Lower lobe of right lung (tissue), 2 donors: ENCODE data around the gene KLF16. TPM values are rescaled to one million over a fixed set of nuclear protein-coding genes. Genes with fewer than 3 reads are reported as not detected.
A peak's percentile ranks its signal among the peaks of the same experiment; 100 is the strongest.

Experiments used
- ATAC-seq, 2 donors: fragments of 200-7000 bp; cut with Tn5 transposase; one replicate each; pipeline ENCODE4 v1.9.1; 2020 to 2022; ENCODE audit warnings: mild to moderate bottlenecking in 2 of 2, moderate library complexity in 2 of 2
- DNase-seq: peaks from one replicate; pipeline ENCODE4 v3.0.0-alpha.2; 2020
- H3K27ac ChIP-seq: fragments of 200-600 bp; one replicate; pipeline ENCODE4 v1.8.0; 2022
- H3K27me3 ChIP-seq: fragments of 200-600 bp; one replicate; pipeline ENCODE4 v1.8.0; 2022; ENCODE audit warnings: low read depth
- H3K36me3 ChIP-seq: fragments of 200-600 bp; one replicate; pipeline ENCODE4 v1.8.0; 2022; ENCODE audit warnings: mild to moderate bottlenecking
- H3K4me1 ChIP-seq: fragments of 200-600 bp; one replicate; pipeline ENCODE4 v1.8.0; 2022
- H3K4me3 ChIP-seq: fragments of 200-600 bp; one replicate; pipeline ENCODE4 v1.8.0; 2022; ENCODE audit warnings: mild to moderate bottlenecking
- H3K9me3 ChIP-seq: fragments of 200-600 bp; one replicate; pipeline ENCODE4 v1.8.0; 2022
- CTCF ChIP-seq: fragments of 200-600 bp; IDR thresholded peaks from one replicate; pipeline ENCODE4 v1.8.0; 2022; ENCODE audit warnings: antibody characterized with exemption, mild to moderate bottlenecking
- intact Hi-C: fragments of 100-400 bp; cut with DNase I; formaldehyde crosslinking; loops from one replicate; pipeline ENCODE4 v1.11.0; 2022
- total RNA-seq: library from RNA; stranded (reverse); fragmentation: NEBNext Ultra II Directional; extraction: Animal tissue kit (Norgen Biotek cat#: 25700); gene quantifications from one replicate; pipeline ENCODE4 v1.2.1, GENCODE V29; 2021
- donor health status: DM: no; HTN: yes; CAD: no; lungs with severe emphysema.

Gene KLF16
- total RNA-seq, 1 donor from 2014 or later: 22.2 TPM

GRCh38 chr19:1909761-1910080, 46.3 kb upstream of the KLF16 start:
- Histone ChIP-seq H3K4me1 (peaks cover 51% of the 10 kb centered on the region), H3K4me3 (no peak overlapping the region), H3K27ac (no peak overlapping the region), H3K36me3 (peaks cover 22% of the 10 kb centered on the region), H3K9me3 (no peaks in the 10 kb centered on the region), H3K27me3 (no peaks in the 10 kb centered on the region)
- intact Hi-C loops: no loop called here
- ATAC-seq: no peak
- no peak for DNase-seq
- no peak for TF ChIP-seq CTCF

- H3K4me3 ChIP-seq: peak overlapping the region; percentile 21
- no peak for ATAC-seq
- intact Hi-C loops: no loop called here
- peaks cover 63% of the 10 kb centered on the region for H3K4me1 ChIP-seq
- no peak for TF ChIP-seq CTCF
- peak overlapping the region; percentile 53 for H3K27ac ChIP-seq
- no peaks in the 10 kb centered on the region for H3K9me3 ChIP-seq
- no peaks in the 10 kb centered on the region for H3K27me3 ChIP-seq
- peak; percentile 57 for DNase-seq
- H3K36me3 ChIP-seq: peaks cover 13% of the 10 kb centered on the region
These were observed 44.9 kb upstream of the KLF16 start for GRCh38 chr19:1908364-1908678.

- TF ChIP-seq CTCF: no peak
- ATAC-seq: peak in 1 of 2 donors; percentile 17
- no peaks in the 10 kb centered on the region for H3K27me3 ChIP-seq
- H3K4me1 ChIP-seq: peaks cover 63% of the 10 kb centered on the region
- no peaks in the 10 kb centered on the region for H3K9me3 ChIP-seq
- peaks cover 8% of the 10 kb centered on the region for H3K36me3 ChIP-seq
- intact Hi-C loops: no loop called here
- DNase-seq: no peak
- peak overlapping the region; percentile 53 for H3K27ac ChIP-seq
- peak overlapping the region; percentile 21 for H3K4me3 ChIP-seq
These were observed 44.4 kb upstream of the KLF16 start for GRCh38 chr19:1907563-1908363.

- H3K36me3 ChIP-seq: peaks cover under 1% of the 10 kb centered on the region
- no peak overlapping the region for H3K4me3 ChIP-seq
- TF ChIP-seq CTCF: no peak
- no peaks in the 10 kb centered on the region for H3K9me3 ChIP-seq
- ATAC-seq: no peak
- intact Hi-C loops: no loop called here
- no peaks in the 10 kb centered on the region for H3K27me3 ChIP-seq
- DNase-seq: no peak
- peak overlapping the region; percentile 53 for H3K27ac ChIP-seq
- H3K4me1 ChIP-seq: peaks cover 63% of the 10 kb centered on the region
These were observed 43.7 kb upstream of the KLF16 start for GRCh38 chr19:1906985-1907562.

- Histone ChIP-seq H3K4me1 (peaks cover 63% of the 10 kb centered on the region), H3K9me3 (no peaks in the 10 kb centered on the region), H3K36me3 (no peaks in the 10 kb centered on the region), H3K27ac (peak overlapping the region; percentile 86), H3K4me3 (peak overlapping the region; percentile 67), H3K27me3 (no peaks in the 10 kb centered on the region)
- no peak for ATAC-seq
- intact Hi-C loops: no loop called here
- DNase-seq: no peak
- no peak for TF ChIP-seq CTCF
These were observed 42.5 kb upstream of the KLF16 start for GRCh38 chr19:1905863-1906375.
